ENCODE results near the gene MED16.

- no peak for TF ChIP-seq YY1 (IDR thresholded peaks at IDR 0.05; ENCODE audit: low read depth, low read length)
- no peak for TF ChIP-seq MXI1 (IDR thresholded peaks at IDR 0.05; ENCODE audit: low read depth, low read length)
- no peak for TF ChIP-seq EZH2 (IDR thresholded peaks at IDR 0.05; ENCODE audit: borderline replicate concordance, control insufficient read depth, low read depth, low read length)
- TF ChIP-seq ZZZ3 (IDR thresholded peaks at IDR 0.05; ENCODE audit: control insufficient read depth, insufficient read length, low read depth): no peak
- no peak for TF ChIP-seq REST (IDR thresholded peaks at IDR 0.05; ENCODE audit: low read depth, low read length)
- no peak for TF ChIP-seq MTA3 (IDR thresholded peaks at IDR 0.05; ENCODE audit: borderline replicate concordance, low read length)
- no peak for TF ChIP-seq CTCF (IDR thresholded peaks at IDR 0.05 in 2 of 3, conservative IDR thresholded peaks at IDR 0.05 in 1 of 3; ENCODE audit: control insufficient read depth in 2 of 3, extremely low read depth in 1 of 3, insufficient read depth in 1 of 3, low read depth in 3 of 3, low read length in 3 of 3)
- TF ChIP-seq POLR2A (IDR thresholded peaks at IDR 0.05; ENCODE audit: low read depth, low read length): no peak
- TF ChIP-seq TARDBP (IDR thresholded peaks at IDR 0.05; ENCODE audit: borderline replicate concordance): no peak
- no peak for TF ChIP-seq BCLAF1 (IDR thresholded peaks at IDR 0.05)
- no peak for TF ChIP-seq ZBTB4 (CRISPR knock-in tag; IDR thresholded peaks at IDR 0.05)
- no peak for TF ChIP-seq JUNB (IDR thresholded peaks at IDR 0.05)
- no peak for TF ChIP-seq RCOR1 (conservative IDR thresholded peaks at IDR 0.05; ENCODE audit: low read depth, low read length)
- TF ChIP-seq TAF1 (IDR thresholded peaks at IDR 0.05; ENCODE audit: borderline replicate concordance, low read depth, low read length): no peak
Observed at GRCh38 chr19:896999-897398, 4.0 kb upstream of the MED16 start.
